Smooth muscle cell (in vitro differentiated cells): ENCODE data around the gene LRBA. TPM values are rescaled to one million over a fixed set of nuclear protein-coding genes. Genes with fewer than 3 reads are reported as not detected.

ENCODE experiments used
- DNase-seq: peaks from one replicate; lab custom pipeline; 2025; ENCODE audit not compliant: unreplicated experiment; lab: John Stamatoyannopoulos, UW
- H2AFZ ChIP-seq: fragments of 200-600 bp; sonication (generic); 2 replicates; pipeline ENCODE4 v1.6.0; 2016; ENCODE audit warnings: antibody characterized with exemption, low read depth, mild to moderate bottlenecking
- H3F3A ChIP-seq: fragments of 200-600 bp; sonication (generic); 2 replicates; pipeline ENCODE4 v1.6.0; 2017; ENCODE audit warnings: antibody characterized with exemption, low read depth
- H3K27ac ChIP-seq: fragments of 200-600 bp; sonication (generic); 2 replicates; pipeline ENCODE4 v1.5.1; 2016; ENCODE audit warnings: low read depth, mild to moderate bottlenecking
- H3K27me3 ChIP-seq: fragments of 200-600 bp; sonication (generic); 2 replicates; pipeline ENCODE4 v1.6.1; 2016; ENCODE audit warnings: low read depth, mild to moderate bottlenecking
- H3K36me3 ChIP-seq: fragments of 200-600 bp; sonication (generic); 2 replicates; pipeline ENCODE4 v1.5.1; 2016; ENCODE audit warnings: low read depth
- H3K4me1 ChIP-seq: fragments of 200-600 bp; sonication (generic); 2 replicates; pipeline ENCODE4 v1.5.1; 2016; ENCODE audit warnings: low read depth
- H3K4me2 ChIP-seq: fragments of 200-600 bp; sonication (generic); 2 replicates; pipeline ENCODE4 v1.6.0; 2016; ENCODE audit warnings: mild to moderate bottlenecking
- H3K4me3 ChIP-seq: fragments of 200-600 bp; sonication (generic); 2 replicates; pipeline ENCODE4 v1.5.1; 2016; ENCODE audit warnings: mild to moderate bottlenecking
- H3K79me2 ChIP-seq: fragments of 200-600 bp; sonication (generic); 2 replicates; pipeline ENCODE4 v1.6.0; 2016; ENCODE audit warnings: low read depth, mild to moderate bottlenecking
- H3K9ac ChIP-seq: fragments of 200-600 bp; sonication (generic); 2 replicates; pipeline ENCODE4 v1.6.0; 2016; ENCODE audit warnings: low read depth
- H3K9me3 ChIP-seq: fragments of 200-600 bp; sonication (generic); replicated peaks from 2 replicates; pipeline ENCODE4 v1.5.1; 2016; ENCODE audit warnings: low read depth
- H4K20me1 ChIP-seq: fragments of 200-600 bp; sonication (generic); 2 replicates; pipeline ENCODE4 v1.6.0; 2016; ENCODE audit warnings: low read depth
- CTCF ChIP-seq: fragments of 200-600 bp; sonication (generic); IDR thresholded peaks from 2 replicates; pipeline ENCODE4 v1.5.1; 2017; ENCODE audit warnings: borderline replicate concordance, mild to moderate bottlenecking, antibody characterized with exemption; ENCODE audit not compliant: insufficient read depth, poor library complexity, severe bottlenecking
- WGBS: methylation state at CpG from one replicate; pipeline ENCODE4 v1.1.7; 2016; ENCODE audit warnings: low lambda C conversion rate; 5-methylcytosine and 5-hydroxymethylcytosine counted together
- polyA plus RNA-seq: library from polyadenylated mRNA; unstranded; fragments of >200 nt; fragmentation: Nextera tagmentation; extraction: Ambion mirVana; gene quantifications from 2 replicates; pipeline ENCODE4 v1.2.1, GENCODE V29; 2016
- total RNA-seq: library from RNA; depleted of rRNA; stranded (reverse); fragments of >200 nt; gene quantifications from 2 replicates; pipeline ENCODE4 v1.2.3, GENCODE V29; 2014

Gene LRBA
- total and polyA plus RNA-seq, 2 experiments from 2014 or later = 1.6 to 26.2 TPM

GRCh38 chr4:150253965-150254630 is 761.0 kb downstream of the LRBA start:
- Histone ChIP-seq H3K4me3 (no peak overlapping the region), H3K79me2 (no peaks in the 10 kb centered on the region), H3K4me1 (no peaks in the 10 kb centered on the region), H2AFZ (no peak overlapping the region), H4K20me1 (no peaks in the 10 kb centered on the region), H3F3A (no peaks in the 10 kb centered on the region), H3K27me3 (no peaks in the 10 kb centered on the region), H3K9me3 (no peaks in the 10 kb centered on the region), H3K27ac (no peak overlapping the region), H3K4me2 (no peak overlapping the region), H3K9ac (no peak overlapping the region), H3K36me3 (no peaks in the 10 kb centered on the region)
- 98% methylated on average over 18 of the region's 18 CpGs for WGBS
- no peak for DNase-seq
- no peak for TF ChIP-seq CTCF

- Histone ChIP-seq H3K27me3 (no peaks in the 10 kb centered on the region), H4K20me1 (no peaks in the 10 kb centered on the region), H3K9ac (no peak overlapping the region), H3K4me2 (no peak overlapping the region), H3K4me1 (no peaks in the 10 kb centered on the region), H3K27ac (no peak overlapping the region), H3K9me3 (no peaks in the 10 kb centered on the region), H2AFZ (no peak overlapping the region), H3K79me2 (no peaks in the 10 kb centered on the region), H3K36me3 (no peaks in the 10 kb centered on the region), H3F3A (no peaks in the 10 kb centered on the region), H3K4me3 (no peak overlapping the region)
- no peak for DNase-seq
- WGBS = 95% methylated on average over 11 of the region's 11 CpGs
- no peak for TF ChIP-seq CTCF
Observed at GRCh38 chr4:150253416-150253815, 761.7 kb downstream of the LRBA start.

GRCh38 chr4:150252741-150253140 is 762.3 kb downstream of the LRBA start:
- H3K79me2 ChIP-seq = no peaks in the 10 kb centered on the region
- no peaks in the 10 kb centered on the region for H4K20me1 ChIP-seq
- no peak overlapping the region for H3K4me3 ChIP-seq
- no peaks in the 10 kb centered on the region for H3K36me3 ChIP-seq
- H3K27me3 ChIP-seq = no peaks in the 10 kb centered on the region
- no peak for DNase-seq
- no peak overlapping the region for H3K9ac ChIP-seq
- no peak for TF ChIP-seq CTCF
- no peak overlapping the region for H3K27ac ChIP-seq
- no peaks in the 10 kb centered on the region for H3K4me1 ChIP-seq
- no peak overlapping the region for H2AFZ ChIP-seq
- H3K4me2 ChIP-seq = no peak overlapping the region
- no peaks in the 10 kb centered on the region for H3F3A ChIP-seq
- WGBS = 91% methylated on average over 7 of the region's 7 CpGs
- H3K9me3 ChIP-seq = no peaks in the 10 kb centered on the region

GRCh38 chr4:150252306-150252705 is 762.8 kb downstream of the LRBA start:
- Histone ChIP-seq H2AFZ (no peak overlapping the region), H3K9ac (no peak overlapping the region), H3K4me1 (no peaks in the 10 kb centered on the region), H3K27me3 (no peaks in the 10 kb centered on the region), H3K36me3 (no peaks in the 10 kb centered on the region), H3K4me2 (no peak overlapping the region), H3K27ac (no peak overlapping the region), H3K4me3 (no peak overlapping the region), H4K20me1 (no peaks in the 10 kb centered on the region), H3F3A (no peaks in the 10 kb centered on the region), H3K9me3 (no peaks in the 10 kb centered on the region), H3K79me2 (no peaks in the 10 kb centered on the region)
- TF ChIP-seq CTCF = no peak
- no peak for DNase-seq
- 68% methylated on average over 6 of the region's 6 CpGs for WGBS
